ENCODE results near the gene LZTR1. TPM values are rescaled to one million over a fixed set of nuclear protein-coding genes. Genes with fewer than 3 reads are reported as not detected.
A peak's percentile ranks its signal among the peaks of the same experiment; 100 is the strongest.

LZTR1 gene
- total RNA-seq, 1 experiment from 2014 or later = 41.0 TPM

- Histone ChIP-seq H3K4me2 (ENCODE audit: low read length) (peak within 1 kb of the TSS; percentile 87), H4K20me1 (ENCODE audit: low read length) (no peaks in the 10 kb centered on the region), H3K36me3 (ENCODE audit: low read depth, low read length) (no peaks in the 10 kb centered on the region), H2AFZ (ENCODE audit: low read length) (peak within 1 kb of the TSS; percentile 84), H3K9ac (ENCODE audit: low read length) (no peak within 1 kb of the TSS), H3K79me2 (ENCODE audit: low read length) (no peaks in the 10 kb centered on the region), H3K27me3 (ENCODE audit: low read length) (no peaks in the 10 kb centered on the region), H3F3A (ENCODE audit: low read length, unreplicated experiment) (no peaks in the 10 kb centered on the region), H3K9me3 (ENCODE audit: low read length) (no peaks in the 10 kb centered on the region), H3K9me2 (replicated peaks; ENCODE audit: low read length) (no peaks in the 10 kb centered on the region), H3K4me3 (ENCODE audit: low read length) (peak within 1 kb of the TSS; percentile 60), H3K4me1 (ENCODE audit: insufficient read depth, low read length) (peaks cover 19% of the 10 kb centered on the region), H3K27ac (ENCODE audit: low read length) (no peak within 1 kb of the TSS)
- intact Hi-C loops (cut with micrococcal nuclease) = no loop called here
- CTCF ChIA-PET = no interaction called here
- no peak for TF ChIP-seq EZH2phosphoT487 (IDR thresholded peaks at IDR 0.05; ENCODE audit: borderline replicate concordance, low read length)
- TF ChIP-seq CTCF (conservative IDR thresholded peaks at IDR 0.05; ENCODE audit: low read depth, low read length) = no peak
- no peak for TF ChIP-seq EZH2 (IDR thresholded peaks at IDR 0.05; ENCODE audit: low read length, unreplicated experiment)
- DNase-seq (peak; percentile 79), ATAC-seq (peak; percentile 94)
- BruUV-seq (replicated peaks) = no TSS peak
- POLR2A ChIA-PET (ENCODE audit: unreplicated experiment) = no interaction called here
Observed at GRCh38 chr22:21045585-21046294, 63.6 kb downstream of the LZTR1 start, which contains the start of gene LRRC74B. Gene LRRC74B, plus strand, starts transcription at chr22:21045946. Its CDS starts 41 bp downstream, at chr22:21045987.

GRCh38 chr22:21047035-21047661, 65.1 kb downstream of the LZTR1 start:
- ATAC-seq = no peak
- ChIA-PET CTCF (no interaction called here), POLR2A (ENCODE audit: unreplicated experiment) (no interaction called here)
- no peaks in the 10 kb centered on the region for H4K20me1 ChIP-seq (ENCODE audit: low read length)
- H3K27ac ChIP-seq (ENCODE audit: low read length) = no peak overlapping the region
- no peak for DNase-seq
- BruUV-seq (replicated peaks) = no TSS peak
- H3K4me2 ChIP-seq (ENCODE audit: low read length) = no peak overlapping the region
- H3K79me2 ChIP-seq (ENCODE audit: low read length) = no peaks in the 10 kb centered on the region
- H3K36me3 ChIP-seq (ENCODE audit: low read depth, low read length) = no peaks in the 10 kb centered on the region
- no peak overlapping the region for H3K9ac ChIP-seq (ENCODE audit: low read length)
- no peak overlapping the region for H3K4me3 ChIP-seq (ENCODE audit: low read length)
- H3K27me3 ChIP-seq (ENCODE audit: low read length) = no peaks in the 10 kb centered on the region
- intact Hi-C loops (cut with micrococcal nuclease) = no loop called here
- H3F3A ChIP-seq (ENCODE audit: low read length, unreplicated experiment) = no peaks in the 10 kb centered on the region
- no peaks in the 10 kb centered on the region for H3K9me2 ChIP-seq (replicated peaks; ENCODE audit: low read length)
- no peaks in the 10 kb centered on the region for H3K9me3 ChIP-seq (ENCODE audit: low read length)
- H2AFZ ChIP-seq (ENCODE audit: low read length) = no peak overlapping the region
- peaks cover 19% of the 10 kb centered on the region for H3K4me1 ChIP-seq (ENCODE audit: insufficient read depth, low read length)
- TF ChIP-seq CTCF (conservative IDR thresholded peaks at IDR 0.05; ENCODE audit: low read depth, low read length) (no peak), EZH2 (IDR thresholded peaks at IDR 0.05; ENCODE audit: low read length, unreplicated experiment) (no peak), EZH2phosphoT487 (IDR thresholded peaks at IDR 0.05; ENCODE audit: borderline replicate concordance, low read length) (no peak)

GRCh38 chr22:21047730-21048129, 65.6 kb downstream of the LZTR1 start:
- no peak overlapping the region for H3K4me3 ChIP-seq (ENCODE audit: low read length)
- no TSS peak for BruUV-seq (replicated peaks)
- CTCF ChIA-PET = no interaction called here

More at GRCh38 chr22:21047730-21048129, 65.6 kb downstream of the LZTR1 start:
- no peaks in the 10 kb centered on the region for H3K9me3 ChIP-seq (ENCODE audit: low read length)
- DNase-seq (no peak), ATAC-seq (no peak)
- H3K9me2 ChIP-seq (replicated peaks; ENCODE audit: low read length) = no peaks in the 10 kb centered on the region
- H3K4me2 ChIP-seq (ENCODE audit: low read length) = no peak overlapping the region
- no peaks in the 10 kb centered on the region for H3F3A ChIP-seq (ENCODE audit: low read length, unreplicated experiment)
- H3K27me3 ChIP-seq (ENCODE audit: low read length) = no peaks in the 10 kb centered on the region
- no peak overlapping the region for H3K9ac ChIP-seq (ENCODE audit: low read length)
- no peaks in the 10 kb centered on the region for H3K79me2 ChIP-seq (ENCODE audit: low read length)
- H4K20me1 ChIP-seq (ENCODE audit: low read length) = no peaks in the 10 kb centered on the region
- peaks cover 19% of the 10 kb centered on the region for H3K4me1 ChIP-seq (ENCODE audit: insufficient read depth, low read length)
- H2AFZ ChIP-seq (ENCODE audit: low read length) = no peak overlapping the region
- POLR2A ChIA-PET (ENCODE audit: unreplicated experiment) = no interaction called here
- TF ChIP-seq CTCF (conservative IDR thresholded peaks at IDR 0.05; ENCODE audit: low read depth, low read length) (no peak), EZH2 (IDR thresholded peaks at IDR 0.05; ENCODE audit: low read length, unreplicated experiment) (no peak), EZH2phosphoT487 (IDR thresholded peaks at IDR 0.05; ENCODE audit: borderline replicate concordance, low read length) (no peak)
- no peaks in the 10 kb centered on the region for H3K36me3 ChIP-seq (ENCODE audit: low read depth, low read length)
- no peak overlapping the region for H3K27ac ChIP-seq (ENCODE audit: low read length)
- intact Hi-C loops (cut with micrococcal nuclease) = no loop called here

Data from PC-3 (cell line).